Left lung (tissue), 14 donors: ENCODE measurements around the gene UBD. TPM values are rescaled to one million over a fixed set of nuclear protein-coding genes. Genes with fewer than 3 reads are reported as not detected.

Experiments
- ATAC-seq: fragments of 200-7000 bp; cut with Tn5 transposase; one replicate; pipeline ENCODE4 v1.9.1; 2020; ENCODE audit warnings: moderate library complexity
- DNase-seq, 4 donors: peaks; one replicate each; pipeline ENCODE4 v3.0.0-alpha.2; 2013 to 2020
- H3K27ac ChIP-seq, 2 donors: fragments of 200-600 bp; sonication (generic) in 1 of 2; one replicate each; pipeline versions ENCODE4 v1.5.0 to v1.8.0; 2020 to 2021
- H3K27me3 ChIP-seq, 2 donors: fragments of 200-600 bp; sonication (generic) in 1 of 2; one replicate each; pipeline versions ENCODE4 v1.5.0 to v1.8.0; 2020 to 2021
- H3K36me3 ChIP-seq, 2 donors: fragments of 200-600 bp; sonication (generic) in 1 of 2; one replicate each; pipeline versions ENCODE4 v1.5.0 to v1.8.0; 2020 to 2021
- H3K4me1 ChIP-seq, 2 donors: fragments of 200-600 bp; one replicate each; pipeline ENCODE4 v1.8.0; 2021
- H3K4me3 ChIP-seq, 2 donors: fragments of 200-600 bp; sonication (generic) in 1 of 2; one replicate each; pipeline versions ENCODE4 v1.5.0 to v1.8.0; 2020 to 2021; ENCODE audit warnings: mild to moderate bottlenecking in 1 of 2
- H3K9me3 ChIP-seq, 2 donors: fragments of 200-600 bp; sonication (generic) in 1 of 2; one replicate each; pipeline versions ENCODE4 v1.5.0 to v1.8.0; 2020 to 2021
- intact Hi-C, 2 donors: fragments of 100-400 bp; cut with DNase I; formaldehyde crosslinking; loops; one replicate each; pipeline versions ENCODE4 v1.11.2 to v1.14.2; 2022
- long read RNA-seq, 12 donors: library from polyadenylated mRNA in 2 of 12; unstranded in 2 of 12; transcript quantifications; one replicate each; pipeline ENCODE4 v2.0.0 and lab custom pipeline, GENCODE V29; 2019 to 2026
- polyA plus RNA-seq, 6 donors: library from polyadenylated mRNA; unstranded; fragments of 120-200 nt; gene quantifications; one replicate each; pipeline ENCODE4 v1.2.1, GENCODE V29; 2013; ENCODE audit not compliant: insufficient read length in 6 of 6
- total RNA-seq, 2 donors: library from RNA; stranded (reverse); fragmentation: NEBNext Ultra II Directional; extraction: Animal tissue kit (Norgen Biotek cat#: 25700); gene quantifications; one replicate each; pipeline ENCODE4 v1.2.1, GENCODE V29; 2021
- TF ChIP-seq, protein P1 (sequence below), 2 donors: fragments of 200-600 bp; sonication (generic) in 1 of 2; IDR thresholded peaks; one replicate each; pipeline versions ENCODE4 v1.5.0 to v1.8.0; 2021; ENCODE audit warnings: antibody characterized with exemption in 2 of 2
- donor health status: DM: no; HTN: yes; CAD: no.
- donor health status: DM: no; HTN: no; CAD: no.

Gene UBD
- total RNA-seq = 1 to 10 TPM; 2.6 to 2.7 TPM
- polyA plus RNA-seq = 1 to 10 TPM in 3 of 6 donors, under 1 TPM in 3; 0.25 to 1.9 (median 0.82) TPM
- long read RNA-seq, donor 1, partial matches to known transcripts = 0 of 2 reads
- long read RNA-seq, donor 1, other reads (novel, unspliced or antisense) = 0 of 2 reads
- long read RNA-seq, donor 2, partial matches to known transcripts = 0 of 3 reads
- long read RNA-seq, donor 2, other reads (novel, unspliced or antisense) = 0 of 3 reads
- long read RNA-seq, donor 3, partial matches to known transcripts = 0 of 1 reads
- long read RNA-seq, donor 3, other reads (novel, unspliced or antisense) = 0 of 1 reads
- long read RNA-seq, donor 4, partial matches to known transcripts = 0 of 3 reads
- long read RNA-seq, donor 4, other reads (novel, unspliced or antisense) = 0 of 3 reads
- long read RNA-seq, donor 5 = 0 reads
- long read RNA-seq, donor 6, partial matches to known transcripts = 0 of 1 reads
- long read RNA-seq, donor 6, other reads (novel, unspliced or antisense) = 0 of 1 reads
- long read RNA-seq, donor 7 = 0 reads
- long read RNA-seq, donor 8 = 0 reads
- long read RNA-seq, donor 9 = 0 reads
- long read RNA-seq, donor 10, partial matches to known transcripts = 0 of 3 reads
- long read RNA-seq, donor 10, other reads (novel, unspliced or antisense) = 0 of 3 reads
- long read RNA-seq, donor 11 = 0 reads
- long read RNA-seq, donor 12, partial matches to known transcripts = 0 of 1 reads
- long read RNA-seq, donor 12, other reads (novel, unspliced or antisense) = 0 of 1 reads

GRCh38 chr6:29559524-29560287 is at the start of gene UBD:
TSS of gene UBD (minus strand) at chr6:29559732. CDS start at chr6:29559701, 31 bp downstream.
- no peak for DNase-seq

DNA sequence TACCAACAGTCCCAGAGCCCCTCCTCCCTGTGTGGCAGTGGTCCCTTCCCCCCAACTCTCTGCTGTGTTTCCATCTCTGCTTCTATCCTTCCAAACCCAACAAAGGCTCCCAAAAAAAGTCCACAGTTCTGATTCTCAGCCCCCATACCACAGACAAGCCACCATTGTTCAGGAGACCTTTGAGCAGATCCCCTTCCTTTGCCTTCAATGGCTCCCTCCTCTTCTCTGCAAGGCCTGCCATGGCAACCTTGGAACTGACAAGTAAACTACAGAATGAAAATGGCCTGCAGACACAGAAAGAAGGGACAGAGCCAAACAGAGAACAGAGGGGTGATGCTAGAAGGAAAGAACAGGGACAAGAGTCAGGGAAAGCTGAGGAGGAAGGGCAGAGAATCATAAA is 48.6 kb upstream of the UBD start:
- H3K9me3 ChIP-seq = no peaks in the 10 kb centered on the region
- no peak overlapping the region for H3K27ac ChIP-seq
- no peaks in the 10 kb centered on the region for H3K4me1 ChIP-seq
- H3K4me3 ChIP-seq = no peak overlapping the region
- intact Hi-C loops = no loop called here
- peaks cover 0 to 100% of the 10 kb centered on the region in 2 donors for H3K36me3 ChIP-seq
- TF ChIP-seq, protein P1, sequence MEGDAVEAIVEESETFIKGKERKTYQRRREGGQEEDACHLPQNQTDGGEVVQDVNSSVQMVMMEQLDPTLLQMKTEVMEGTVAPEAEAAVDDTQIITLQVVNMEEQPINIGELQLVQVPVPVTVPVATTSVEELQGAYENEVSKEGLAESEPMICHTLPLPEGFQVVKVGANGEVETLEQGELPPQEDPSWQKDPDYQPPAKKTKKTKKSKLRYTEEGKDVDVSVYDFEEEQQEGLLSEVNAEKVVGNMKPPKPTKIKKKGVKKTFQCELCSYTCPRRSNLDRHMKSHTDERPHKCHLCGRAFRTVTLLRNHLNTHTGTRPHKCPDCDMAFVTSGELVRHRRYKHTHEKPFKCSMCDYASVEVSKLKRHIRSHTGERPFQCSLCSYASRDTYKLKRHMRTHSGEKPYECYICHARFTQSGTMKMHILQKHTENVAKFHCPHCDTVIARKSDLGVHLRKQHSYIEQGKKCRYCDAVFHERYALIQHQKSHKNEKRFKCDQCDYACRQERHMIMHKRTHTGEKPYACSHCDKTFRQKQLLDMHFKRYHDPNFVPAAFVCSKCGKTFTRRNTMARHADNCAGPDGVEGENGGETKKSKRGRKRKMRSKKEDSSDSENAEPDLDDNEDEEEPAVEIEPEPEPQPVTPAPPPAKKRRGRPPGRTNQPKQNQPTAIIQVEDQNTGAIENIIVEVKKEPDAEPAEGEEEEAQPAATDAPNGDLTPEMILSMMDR (IDR thresholded peaks at IDR 0.05) = no peak
- H3K27me3 ChIP-seq = no peaks in the 10 kb centered on the region
- DNase-seq (no peak), ATAC-seq (no peak)

More at GRCh38 chr6:29559524-29560287, at the start of gene UBD:
- no peak within 1 kb of the TSS for H3K4me3 ChIP-seq
- H3K27ac ChIP-seq = no peak within 1 kb of the TSS
- H3K4me1 ChIP-seq = no peaks in the 10 kb centered on the region
- TF ChIP-seq, protein P1 (IDR thresholded peaks at IDR 0.05) = no peak
- H3K27me3 ChIP-seq = peaks cover 5 to 31% of the 10 kb centered on the region in 2 donors
- intact Hi-C loops = no loop called here
- no peaks in the 10 kb centered on the region for H3K9me3 ChIP-seq
- ATAC-seq = no peak
- H3K36me3 ChIP-seq = no peaks in the 10 kb centered on the region

DNA sequence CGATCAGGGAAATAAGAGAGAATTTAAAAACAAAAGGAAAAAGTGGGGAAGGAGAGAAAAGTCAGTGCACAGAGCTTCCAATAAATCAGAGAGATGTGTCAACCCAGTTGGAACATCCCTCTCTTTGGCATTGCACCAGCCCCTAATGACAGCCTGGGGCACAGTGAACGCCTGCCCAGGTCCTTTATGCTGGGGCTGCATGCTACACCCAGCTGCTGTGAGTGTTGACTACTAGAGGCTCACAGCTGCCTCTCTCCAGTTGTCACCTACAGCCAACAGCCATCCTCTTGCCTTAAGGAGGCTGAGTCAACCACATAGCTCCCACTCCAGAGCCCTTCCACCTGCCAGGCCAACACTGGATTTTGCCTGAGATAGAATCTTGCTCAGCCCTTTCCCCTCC is 44.4 kb upstream of the UBD start:
- intact Hi-C loops = no loop called here

GRCh38 chr6:29603456-29603855 is 43.9 kb upstream of the UBD start:
- DNase-seq (no peak), ATAC-seq (no peak)
- Histone ChIP-seq H3K9me3 (no peaks in the 10 kb centered on the region), H3K4me3 (no peak overlapping the region), H3K27ac (no peak overlapping the region), H3K4me1 (no peaks in the 10 kb centered on the region), H3K27me3 (no peaks in the 10 kb centered on the region), H3K36me3 (peaks cover 0 to 89% of the 10 kb centered on the region in 2 donors)
- TF ChIP-seq, protein P1 (IDR thresholded peaks at IDR 0.05) = no peak
- intact Hi-C loops = no loop called here

More for the DNA sequence above, 44.4 kb upstream of the UBD start:
- no peaks in the 10 kb centered on the region for H3K27me3 ChIP-seq
- no peak overlapping the region for H3K4me3 ChIP-seq
- ATAC-seq = no peak
- no peaks in the 10 kb centered on the region for H3K4me1 ChIP-seq
- H3K36me3 ChIP-seq = peaks cover 0 to 94% of the 10 kb centered on the region in 2 donors
- no peak for DNase-seq
- no peaks in the 10 kb centered on the region for H3K9me3 ChIP-seq
- H3K27ac ChIP-seq = no peak overlapping the region
- TF ChIP-seq, protein P1 (IDR thresholded peaks at IDR 0.05) = no peak
